A549 treated with ZK216348 at 1 μM for 4 hours (cell line): ENCODE measurements around the gene GPR34. TPM values are rescaled to one million over a fixed set of nuclear protein-coding genes. Genes with fewer than 3 reads are reported as not detected.

Experiments used
- total RNA-seq: library from RNA; stranded (reverse); fragments of 200-300 nt; extraction: Qiagen RNA extraction; gene quantifications from 5 replicates; pipeline ENCODE4 v1.2.3, GENCODE V29; 2022; ENCODE audit warnings: low read depth

Gene GPR34
- total RNA-seq = 0.12 TPM in 1 of 5 replicates, not detected in the others

GRCh38 chrX:41688835-41689234 is at the start of gene GPR34:
Gene GPR34 (plus strand): TSS chrX:41688973. CDS start chrX:41695634, 6,661 bp downstream.

GRCh38 chrX:41723826-41724225 is 35.1 kb downstream of the GPR34 start, which contains the start of gene GPR82:
Gene GPR82 (plus strand): TSS chrX:41724181. CDS start chrX:41727027, 2,846 bp downstream.

Other genes starting within 250 kb of the GPR34 start
- gene NYX, start 241.6 kb upstream of the GPR34 start, total RNA-seq = not detected in 5 replicates
- not detected in 5 replicates for gene GPR82, start 35.2 kb downstream of the GPR34 start, total RNA-seq
- gene CASK, start 234.6 kb downstream of the GPR34 start, total RNA-seq = 18.9 to 23.6 TPM (median 23.1 TPM) in 5 replicates